ENCODE measurements around the gene TMEM14B. TPM values are rescaled to one million over a fixed set of nuclear protein-coding genes. Genes with fewer than 3 reads are reported as not detected.
"Not testable (repeated sequence)": the region's sequence is repeated elsewhere in the genome, so short reads cannot be mapped to it uniquely, and the experiment has no call there.

The TMEM14B gene
- total RNA-seq, 4 donors from 2014 or later = 40.8 to 64.7 (median 45.5) TPM

GRCh38 chr6:10742251-10742650 lies 5.4 kb upstream of the TMEM14B start:
- no peak for TF ChIP-seq POLR2AphosphoS5 (IDR thresholded peaks at IDR 0.05)
- TF ChIP-seq, protein P1, sequence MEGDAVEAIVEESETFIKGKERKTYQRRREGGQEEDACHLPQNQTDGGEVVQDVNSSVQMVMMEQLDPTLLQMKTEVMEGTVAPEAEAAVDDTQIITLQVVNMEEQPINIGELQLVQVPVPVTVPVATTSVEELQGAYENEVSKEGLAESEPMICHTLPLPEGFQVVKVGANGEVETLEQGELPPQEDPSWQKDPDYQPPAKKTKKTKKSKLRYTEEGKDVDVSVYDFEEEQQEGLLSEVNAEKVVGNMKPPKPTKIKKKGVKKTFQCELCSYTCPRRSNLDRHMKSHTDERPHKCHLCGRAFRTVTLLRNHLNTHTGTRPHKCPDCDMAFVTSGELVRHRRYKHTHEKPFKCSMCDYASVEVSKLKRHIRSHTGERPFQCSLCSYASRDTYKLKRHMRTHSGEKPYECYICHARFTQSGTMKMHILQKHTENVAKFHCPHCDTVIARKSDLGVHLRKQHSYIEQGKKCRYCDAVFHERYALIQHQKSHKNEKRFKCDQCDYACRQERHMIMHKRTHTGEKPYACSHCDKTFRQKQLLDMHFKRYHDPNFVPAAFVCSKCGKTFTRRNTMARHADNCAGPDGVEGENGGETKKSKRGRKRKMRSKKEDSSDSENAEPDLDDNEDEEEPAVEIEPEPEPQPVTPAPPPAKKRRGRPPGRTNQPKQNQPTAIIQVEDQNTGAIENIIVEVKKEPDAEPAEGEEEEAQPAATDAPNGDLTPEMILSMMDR (IDR thresholded peaks at IDR 0.05) = no peak
- no peak for TF ChIP-seq POLR2A (IDR thresholded peaks at IDR 0.05)
- TF ChIP-seq EP300 (IDR thresholded peaks at IDR 0.05) = no peak
- no peak for DNase-seq (ENCODE audit: low spot score in 2 of 2)
- Histone ChIP-seq H3K9me3 (no peaks in the 10 kb centered on the region), H3K27ac (no peak overlapping the region), H3K36me3 (no peaks in the 10 kb centered on the region), H3K27me3 (no peaks in the 10 kb centered on the region), H3K4me3 (no peak overlapping the region), H3K4me1 (peaks cover 9% of the 10 kb centered on the region)
- WGBS = 94% methylated on average over 12 of the region's 12 CpGs

GRCh38 chr6:10743515-10743914 lies 4.1 kb upstream of the TMEM14B start:
- Histone ChIP-seq H3K27me3 (no peaks in the 10 kb centered on the region), H3K27ac (no peak overlapping the region), H3K9me3 (no peaks in the 10 kb centered on the region), H3K4me1 (peaks cover 16% of the 10 kb centered on the region), H3K36me3 (no peaks in the 10 kb centered on the region), H3K4me3 (no peak overlapping the region)
- TF ChIP-seq EP300 (IDR thresholded peaks at IDR 0.05) (no peak), POLR2A (IDR thresholded peaks at IDR 0.05) (no peak), POLR2AphosphoS5 (IDR thresholded peaks at IDR 0.05) (no peak)
- TF ChIP-seq, protein P1 (IDR thresholded peaks at IDR 0.05) = no peak
- WGBS = 86% methylated on average over 6 of the region's 6 CpGs
- DNase-seq (ENCODE audit: low spot score in 2 of 2) = no peak

DNA sequence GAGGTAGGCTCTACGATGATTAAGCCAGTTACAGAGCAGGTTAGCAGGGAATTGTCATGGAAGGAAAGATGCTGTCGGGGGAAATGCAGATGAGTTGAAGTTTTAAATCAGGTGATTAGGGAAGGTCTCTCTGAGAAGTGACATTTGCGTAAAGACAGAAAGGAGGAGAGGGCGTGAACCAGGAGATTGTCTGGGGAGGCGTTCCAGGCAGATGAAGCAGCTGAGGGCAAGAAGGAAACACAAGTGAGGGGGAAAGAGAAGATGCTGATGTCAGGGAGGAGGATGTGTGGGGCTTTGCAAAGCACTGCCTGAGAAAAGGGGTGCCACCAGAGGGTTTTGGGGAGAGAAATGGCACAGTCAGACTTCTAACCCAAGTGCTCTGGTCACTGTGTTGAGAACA lies 2.5 kb upstream of the TMEM14B start:
- Histone ChIP-seq H3K27ac (no peak overlapping the region), H3K9me3 (no peaks in the 10 kb centered on the region), H3K4me1 (peaks cover 30% of the 10 kb centered on the region), H3K36me3 (peaks cover 7% of the 10 kb centered on the region), H3K4me3 (no peak overlapping the region), H3K27me3 (no peaks in the 10 kb centered on the region)
- 86% methylated on average over 5 of the region's 5 CpGs for WGBS
- TF ChIP-seq EP300 (IDR thresholded peaks at IDR 0.05) = no peak
- no peak for DNase-seq (ENCODE audit: low spot score in 2 of 2)

GRCh38 chr6:10746915-10747250 lies 722 bp upstream of the TMEM14B start:
- DNase-seq (ENCODE audit: low spot score in 2 of 2) = no peak
- Histone ChIP-seq H3K4me1 (peaks cover 30% of the 10 kb centered on the region), H3K4me3 (peak overlapping the region; percentile 82), H3K27ac (peak overlapping the region; percentile 11), H3K36me3 (peaks cover 23% of the 10 kb centered on the region), H3K9me3 (no peaks in the 10 kb centered on the region), H3K27me3 (no peaks in the 10 kb centered on the region)
- TF ChIP-seq, protein P1 (IDR thresholded peaks at IDR 0.05) = no peak
- TF ChIP-seq EP300 (IDR thresholded peaks at IDR 0.05) (no peak), POLR2AphosphoS5 (IDR thresholded peaks at IDR 0.05) (no peak), POLR2A (IDR thresholded peaks at IDR 0.05) (no peak)
- 32% methylated on average over 9 of the region's 9 CpGs for WGBS

DNA sequence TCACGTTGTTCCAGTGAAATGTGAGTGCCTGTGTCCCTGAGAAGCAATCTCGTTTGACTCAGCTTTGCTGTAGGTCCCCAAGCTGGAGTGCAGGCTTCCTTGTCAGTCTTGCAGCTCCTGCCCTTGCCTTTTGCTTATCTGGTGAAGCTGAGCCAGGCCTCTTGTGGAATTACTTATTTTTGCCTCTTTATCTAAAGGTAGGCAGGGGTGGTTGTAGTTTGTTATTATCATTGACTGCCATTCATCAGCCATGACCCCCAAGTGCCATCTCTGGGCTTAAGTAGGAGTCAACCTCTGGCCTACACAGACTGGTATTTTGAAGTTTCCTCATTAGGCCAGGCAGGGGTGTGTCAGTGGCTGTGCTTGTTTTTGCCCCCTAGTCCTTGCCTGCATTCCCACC lies 2.1 kb downstream of the TMEM14B start:
- TF ChIP-seq, protein P1 (IDR thresholded peaks at IDR 0.05) = no peak
- TF ChIP-seq POLR2AphosphoS5 (IDR thresholded peaks at IDR 0.05) (no peak), EP300 (IDR thresholded peaks at IDR 0.05) (no peak), POLR2A (IDR thresholded peaks at IDR 0.05) (no peak)
- Histone ChIP-seq H3K27me3 (no peaks in the 10 kb centered on the region), H3K9me3 (no peaks in the 10 kb centered on the region), H3K4me1 (peaks cover 30% of the 10 kb centered on the region), H3K27ac (no peak overlapping the region), H3K36me3 (peaks cover 49% of the 10 kb centered on the region), H3K4me3 (no peak overlapping the region)
- 49% methylated on average over 2 of the region's 2 CpGs for WGBS
- DNase-seq (ENCODE audit: low spot score in 2 of 2) = no peak

- H3K36me3 ChIP-seq = peaks cover 57% of the 10 kb centered on the region
- DNase-seq (ENCODE audit: low spot score in 2 of 2) = not testable (repeated sequence)
Observed at GRCh38 chr6:10750568-10750967, 3.0 kb downstream of the TMEM14B start.

GRCh38 chr6:10751757-10752156 lies 4.2 kb downstream of the TMEM14B start:
- Histone ChIP-seq H3K4me1 (peaks cover 26% of the 10 kb centered on the region), H3K36me3 (peaks cover 68% of the 10 kb centered on the region)
- not testable (repeated sequence) for H3K9me3 ChIP-seq; H3K27me3 ChIP-seq; H3K4me3 ChIP-seq; DNase-seq (ENCODE audit: low spot score in 2 of 2); H3K27ac ChIP-seq
- 78% methylated on average over 5 of the region's 5 CpGs for WGBS

More at GRCh38 chr6:10750568-10750967, 3.0 kb downstream of the TMEM14B start:
- not testable (repeated sequence) for H3K9me3 ChIP-seq, H3K27me3 ChIP-seq, H3K4me3 ChIP-seq, H3K27ac ChIP-seq
- WGBS = 90% methylated on average over 6 of the region's 6 CpGs
- peaks cover 30% of the 10 kb centered on the region for H3K4me1 ChIP-seq
